Left ventricle myocardium superior (tissue), 1 donor: ENCODE measurements around the gene ZNF608. TPM values are rescaled to one million over a fixed set of nuclear protein-coding genes. Genes with fewer than 3 reads are reported as not detected.
A peak's percentile ranks its signal among the peaks of the same experiment; 100 is the strongest.

Experiments
- ATAC-seq: fragments of 200-7000 bp; cut with Tn5 transposase; one replicate; pipeline ENCODE4 v1.9.1; 2020; ENCODE audit warnings: mild to moderate bottlenecking, moderate library complexity
- DNase-seq: peaks from one replicate; pipeline ENCODE4 v3.0.0-alpha.2; 2020
- intact Hi-C: fragments of 100-400 bp; cut with micrococcal nuclease; formaldehyde crosslinking; loops from one replicate; pipeline ENCODE4 v1.11.0; 2022
- total RNA-seq: library from RNA; stranded (reverse); fragmentation: NEBNext Ultra II Directional; extraction: Animal tissue kit (Norgen Biotek cat#: 25700); gene quantifications from one replicate; pipeline ENCODE4 v1.2.1, GENCODE V29; 2021
- donor health status: DM: no; HTN: yes; CAD: no; lungs with severe emphysema.

Gene ZNF608
- total RNA-seq, 1 donor from 2014 or later, result 18.2 TPM

DNA sequence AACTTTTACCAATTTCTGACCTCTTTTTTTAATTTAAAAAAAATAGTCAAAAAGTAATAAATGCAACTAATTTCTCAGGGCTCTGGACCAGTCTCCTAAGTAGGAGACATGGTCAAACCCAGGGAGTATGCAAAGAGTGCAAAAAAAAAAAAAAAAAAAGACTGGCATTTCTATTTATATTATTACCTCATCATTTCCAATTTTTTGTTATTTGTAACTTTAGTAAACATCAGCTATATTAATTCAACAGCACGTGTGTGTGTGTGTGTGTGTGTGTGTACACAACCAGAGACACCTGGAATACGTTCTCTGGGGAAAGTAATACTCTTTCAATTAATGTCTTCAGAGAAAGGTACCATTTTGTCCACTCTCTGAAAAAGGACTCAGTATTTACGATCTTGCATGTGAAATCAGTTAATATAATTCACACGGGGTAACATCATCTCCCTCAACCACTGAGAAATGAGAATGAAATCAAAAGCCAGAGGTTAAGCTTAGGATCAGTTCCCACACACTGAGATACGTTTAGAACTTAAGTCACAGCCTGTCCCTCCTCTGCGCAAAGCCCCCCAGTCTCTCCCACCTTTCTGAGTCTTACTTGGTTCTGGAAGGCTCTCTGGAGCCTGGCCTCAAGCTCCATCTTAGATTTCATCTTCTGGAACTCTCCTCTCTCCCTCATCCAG is 21.9 kb downstream of the ZNF608 start:
- DNase-seq, result no peak
- no peak for ATAC-seq
- intact Hi-C loops, result no loop called here

- DNase-seq (no peak), ATAC-seq (no peak)
- intact Hi-C loops, result no loop called here
Measured at GRCh38 chr5:124721229-124721735, 25.2 kb downstream of the ZNF608 start.

- DNase-seq (no peak), ATAC-seq (no peak)
- intact Hi-C loops, result no loop called here
Measured at GRCh38 chr5:124720593-124720992, 25.8 kb downstream of the ZNF608 start.

GRCh38 chr5:124719113-124719967 is 27.1 kb downstream of the ZNF608 start:
- ATAC-seq (no peak), DNase-seq (no peak)
- intact Hi-C loops, result no loop called here

- no peak for ATAC-seq
- intact Hi-C loops, result no loop called here
Measured at GRCh38 chr5:124718380-124718789, 28.1 kb downstream of the ZNF608 start.

GRCh38 chr5:124716169-124716568 is 30.3 kb downstream of the ZNF608 start:
- intact Hi-C loops, result no loop called here
- ATAC-seq (no peak), DNase-seq (no peak)

More at GRCh38 chr5:124718380-124718789, 28.1 kb downstream of the ZNF608 start:
- DNase-seq, result no peak

DNA sequence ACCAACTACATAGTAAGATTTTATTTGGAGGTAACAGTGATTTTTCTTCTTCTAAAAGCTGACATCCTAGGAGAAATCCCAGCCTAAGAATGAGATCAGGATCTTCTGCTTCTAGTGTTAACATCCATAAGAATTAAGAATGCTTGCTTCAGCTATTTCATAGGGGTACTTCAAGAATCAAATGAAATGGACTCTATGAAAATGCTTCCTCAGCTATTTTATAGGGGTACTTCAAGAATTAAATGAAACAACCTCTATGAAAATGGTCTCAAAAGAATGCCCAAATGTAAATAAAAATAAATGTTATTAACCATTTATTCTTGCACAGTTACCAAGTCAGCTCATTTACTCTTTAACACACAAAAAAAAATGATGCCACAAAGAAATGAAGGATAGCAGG is 31.5 kb downstream of the ZNF608 start:
- ATAC-seq (no peak), DNase-seq (no peak)
- intact Hi-C loops, result no loop called here

DNA sequence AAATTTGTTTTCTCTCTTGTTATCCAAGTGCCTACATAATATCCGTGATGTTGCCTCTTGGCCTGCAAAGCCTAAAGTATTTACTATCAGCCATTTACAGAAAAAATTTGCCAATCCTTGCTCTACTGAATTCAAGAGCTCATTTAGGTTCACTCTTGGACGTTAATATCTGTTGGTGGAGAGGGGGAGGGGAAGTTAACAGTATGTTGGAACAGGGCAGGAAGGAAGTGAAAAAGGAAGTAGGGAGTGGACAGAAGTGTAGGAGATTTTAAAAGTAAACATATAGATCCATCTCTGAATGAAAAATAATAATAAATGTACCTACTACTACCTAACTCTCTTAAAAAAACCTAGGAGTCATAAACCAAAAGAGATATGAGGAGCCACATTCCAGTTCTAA is 32.8 kb downstream of the ZNF608 start:
- DNase-seq, result no peak
- no peak for ATAC-seq
- intact Hi-C loops, result no loop called here

- no peak for ATAC-seq
- DNase-seq, result no peak
- intact Hi-C loops, result no loop called here
Measured at GRCh38 chr5:124712731-124713305, 33.6 kb downstream of the ZNF608 start.

DNA sequence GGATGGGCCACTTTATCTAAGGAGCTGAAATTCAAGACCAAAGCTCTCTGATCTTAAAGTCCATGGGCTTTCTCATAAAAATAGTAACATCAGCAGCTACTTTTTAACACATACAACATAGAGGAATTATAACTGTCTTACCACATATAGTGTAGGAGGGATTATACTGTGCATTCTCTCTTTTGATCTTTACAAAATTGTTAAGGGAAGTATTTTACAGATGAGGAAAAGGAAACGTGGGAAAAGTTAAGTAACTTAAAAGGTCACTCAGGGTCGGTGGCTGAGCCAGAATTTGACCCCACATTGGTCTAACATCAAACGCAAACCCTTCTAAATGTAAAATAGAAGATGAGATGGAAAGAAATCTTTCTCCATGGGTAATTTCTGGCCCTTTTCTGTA is 38.4 kb downstream of the ZNF608 start:
- intact Hi-C loops, result no loop called here
- DNase-seq, result no peak
- ATAC-seq, result no peak

DNA sequence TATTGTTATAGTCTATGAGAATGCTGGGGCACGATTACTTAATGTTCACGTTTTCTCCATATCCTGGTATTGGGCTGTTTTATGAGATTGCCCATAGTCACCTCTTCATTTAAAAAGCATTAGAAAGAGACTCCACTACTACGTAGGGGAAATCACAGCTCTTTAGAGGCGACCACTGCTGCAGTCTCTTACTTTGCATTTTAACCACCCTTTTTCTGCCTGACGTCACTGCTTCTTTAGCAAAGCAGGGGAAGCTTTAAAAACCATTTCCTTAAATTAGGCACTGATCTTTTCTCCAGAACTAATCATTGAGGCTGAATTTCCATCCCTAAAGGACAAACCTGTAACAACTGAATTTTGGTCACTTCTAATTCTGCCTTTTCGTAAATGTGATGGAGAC is 38.9 kb downstream of the ZNF608 start:
- ATAC-seq (no peak), DNase-seq (no peak)
- intact Hi-C loops, result no loop called here

- intact Hi-C loops, result no loop called here
- ATAC-seq, result peak; percentile 72
- DNase-seq, result peak; percentile 70
Measured at GRCh38 chr5:124706729-124707361, 39.6 kb downstream of the ZNF608 start.

DNA sequence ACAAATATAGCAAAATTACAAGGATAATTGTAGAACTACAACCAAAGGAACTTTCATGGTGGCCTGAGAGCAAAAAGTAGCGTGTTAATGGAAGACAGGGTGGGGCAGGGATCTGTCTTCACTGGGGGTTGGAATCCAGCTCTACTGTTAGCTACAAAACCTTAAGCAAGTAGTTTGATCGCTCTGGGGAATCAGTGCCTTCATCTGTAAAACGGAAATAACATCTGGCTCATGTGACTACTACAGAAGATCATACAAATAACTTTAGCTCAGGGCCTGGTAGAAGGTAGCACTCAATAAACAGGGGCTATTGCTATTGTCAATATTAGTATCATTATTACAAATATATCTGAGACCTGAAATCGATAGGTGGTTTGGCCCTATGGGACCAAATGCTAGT is 40.4 kb downstream of the ZNF608 start:
- intact Hi-C loops, result no loop called here
- ATAC-seq, result no peak
- DNase-seq, result no peak

DNA sequence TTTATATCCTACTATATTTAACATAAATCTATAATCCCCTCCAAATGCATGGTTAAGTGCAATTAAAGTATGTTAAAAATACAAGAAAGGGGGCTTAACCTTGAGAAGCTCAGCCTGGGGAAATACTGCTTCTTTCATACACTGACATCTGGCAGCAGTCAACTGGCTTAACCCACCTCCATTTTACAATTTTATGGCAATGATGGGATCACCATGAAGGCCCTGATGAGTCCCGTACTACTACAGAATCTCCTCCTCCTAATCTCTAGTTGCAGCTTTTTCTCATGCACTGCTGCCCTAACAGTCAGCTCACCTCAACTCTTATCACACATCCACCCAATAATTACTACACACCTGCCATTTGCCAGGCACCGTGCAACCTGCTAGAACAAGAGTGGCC is 40.9 kb downstream of the ZNF608 start:
- no peak for ATAC-seq
- intact Hi-C loops, result no loop called here
- no peak for DNase-seq

DNA sequence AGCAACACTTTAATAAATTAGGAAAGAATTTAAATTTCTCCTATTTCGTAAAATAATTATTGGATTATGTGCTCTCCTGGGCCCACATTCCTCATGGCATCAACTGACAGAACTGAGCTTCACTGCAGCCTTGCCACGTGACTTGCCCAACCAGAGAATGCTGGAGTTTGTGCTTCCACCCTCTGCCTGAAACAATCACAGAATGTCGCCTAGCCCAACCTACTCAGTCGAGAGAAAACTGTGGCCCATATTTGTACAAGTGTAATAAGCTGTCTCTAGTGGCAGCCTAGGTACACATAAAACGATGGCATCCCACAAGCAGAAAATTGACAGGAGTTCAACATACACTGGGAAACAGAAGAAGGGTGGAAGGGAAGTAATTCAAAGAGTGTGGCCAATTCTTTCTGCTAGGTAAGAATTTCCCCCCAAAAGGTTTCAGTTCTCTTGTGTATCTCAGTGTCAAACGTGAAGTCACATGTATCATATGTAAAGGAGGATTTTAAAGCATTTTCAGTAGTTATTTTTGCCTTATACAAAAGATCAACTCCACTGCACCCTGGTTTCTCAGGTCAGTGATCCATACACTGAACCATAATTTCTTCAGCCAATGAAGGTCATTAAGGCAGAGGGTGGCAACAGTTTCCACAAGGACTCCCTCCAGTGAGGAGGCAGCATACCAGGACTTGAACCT is 41.7 kb downstream of the ZNF608 start:
- DNase-seq, result no peak
- intact Hi-C loops, result no loop called here
- ATAC-seq, result no peak

- intact Hi-C loops, result no loop called here
- no peak for ATAC-seq
Measured at GRCh38 chr5:124703995-124704394, 42.4 kb downstream of the ZNF608 start.

GRCh38 chr5:124702525-124702924 is 43.9 kb downstream of the ZNF608 start:
- ATAC-seq (no peak), DNase-seq (no peak)
- intact Hi-C loops, result no loop called here

More at GRCh38 chr5:124703995-124704394, 42.4 kb downstream of the ZNF608 start:
- DNase-seq, result no peak

GRCh38 chr5:124701873-124702425 is 44.5 kb downstream of the ZNF608 start:
- intact Hi-C loops, result no loop called here
- DNase-seq (no peak), ATAC-seq (no peak)

DNA sequence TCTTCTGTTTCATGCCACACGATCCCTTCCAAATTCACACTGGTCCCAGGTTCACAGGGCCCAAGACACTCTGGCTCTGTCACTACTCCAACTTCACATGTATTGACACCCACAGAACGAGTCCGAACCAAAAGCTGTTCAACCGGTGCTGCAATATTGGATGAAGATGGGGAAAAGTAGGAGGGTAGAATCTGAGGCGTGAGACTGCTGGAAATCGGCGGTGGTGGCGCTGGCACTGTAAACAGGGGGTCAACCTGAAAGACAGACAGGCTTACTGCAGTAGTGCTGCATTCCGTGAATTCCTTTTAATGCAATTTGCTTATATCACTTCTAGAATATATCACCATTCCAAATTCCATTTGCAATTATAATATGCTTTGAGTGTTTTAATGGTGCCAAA is 45.4 kb downstream of the ZNF608 start:
- DNase-seq (no peak), ATAC-seq (no peak)
- intact Hi-C loops, result no loop called here
